Right atrium auricular region (tissue), 2 donors: ENCODE data around the gene TSPAN31. TPM values are rescaled to one million over a fixed set of nuclear protein-coding genes. Genes with fewer than 3 reads are reported as not detected.
A peak's percentile ranks its signal among the peaks of the same experiment; 100 is the strongest.

Experiments used
- DNase-seq: peaks from one replicate; pipeline ENCODE4 v3.0.0-alpha.2; 2019; ENCODE audit warnings: low spot score
- H3K27ac ChIP-seq, 2 donors: fragments of 200-600 bp; sonication (generic); 1 replicate in 1 of 2; 2 replicates in 1 of 2; pipeline ENCODE4 v1.5.1; 2016 to 2019
- H3K27me3 ChIP-seq, 2 donors: fragments of 200-600 bp; sonication (generic); one replicate each; pipeline versions ENCODE4 v1.5.1 to v1.6.0; 2017 to 2019
- H3K36me3 ChIP-seq: fragments of 200-600 bp; sonication (generic); one replicate; pipeline ENCODE4 v1.5.1; 2016
- H3K4me1 ChIP-seq, 2 donors: fragments of 200-600 bp; sonication (generic); one replicate each; pipeline versions ENCODE4 v1.5.1 to v1.6.0; 2017 to 2019
- H3K4me3 ChIP-seq, 2 donors: fragments of 200-600 bp; sonication (generic); 1 replicate in 1 of 2; 2 replicates in 1 of 2; pipeline ENCODE4 v1.5.1; 2017 to 2019; ENCODE audit warnings: mild to moderate bottlenecking in 1 of 2, moderate library complexity in 1 of 2
- H3K9me3 ChIP-seq, 2 donors: fragments of 200-600 bp; sonication (generic); one replicate each; pipeline ENCODE4 v1.5.1; 2019
- total RNA-seq, 2 donors: library from RNA; depleted of rRNA; stranded (reverse); fragments of >200 nt; gene quantifications; one replicate each; pipeline ENCODE4 v1.1.0, GENCODE V29; 2016
- TF ChIP-seq, protein P1 (sequence below), 2 donors: fragments of 200-600 bp; sonication (generic); IDR thresholded peaks; one replicate each; pipeline ENCODE4 v1.5.1; 2019; ENCODE audit warnings: antibody characterized with exemption in 2 of 2

TSPAN31 gene
- total RNA-seq, 2 donors from 2014 or later: 50.3 to 59.6 TPM

DNA sequence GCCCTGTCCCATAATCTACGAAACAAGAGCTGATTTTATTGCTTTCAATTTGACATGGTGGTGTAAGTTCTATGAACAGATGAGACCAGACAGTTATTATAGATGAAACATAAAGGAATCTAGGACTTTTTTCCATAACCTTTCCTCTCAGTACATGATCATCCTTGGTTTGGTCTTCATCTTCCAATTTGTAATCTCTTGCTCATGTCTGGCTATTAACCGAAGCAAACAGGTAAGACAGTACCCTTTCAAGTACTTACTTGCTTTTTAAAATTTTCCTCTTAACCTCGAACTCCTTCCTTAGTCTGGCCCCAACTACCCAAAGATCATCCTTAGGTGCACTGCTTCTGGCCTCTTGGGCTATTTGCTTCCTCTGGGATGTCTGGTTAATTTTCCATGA, 1.2 kb downstream of the TSPAN31 start:
- H3K9me3 ChIP-seq: no peaks in the 10 kb centered on the region
- H3K4me1 ChIP-seq: peaks cover 0 to 23% of the 10 kb centered on the region in 2 donors
- TF ChIP-seq, protein P1, sequence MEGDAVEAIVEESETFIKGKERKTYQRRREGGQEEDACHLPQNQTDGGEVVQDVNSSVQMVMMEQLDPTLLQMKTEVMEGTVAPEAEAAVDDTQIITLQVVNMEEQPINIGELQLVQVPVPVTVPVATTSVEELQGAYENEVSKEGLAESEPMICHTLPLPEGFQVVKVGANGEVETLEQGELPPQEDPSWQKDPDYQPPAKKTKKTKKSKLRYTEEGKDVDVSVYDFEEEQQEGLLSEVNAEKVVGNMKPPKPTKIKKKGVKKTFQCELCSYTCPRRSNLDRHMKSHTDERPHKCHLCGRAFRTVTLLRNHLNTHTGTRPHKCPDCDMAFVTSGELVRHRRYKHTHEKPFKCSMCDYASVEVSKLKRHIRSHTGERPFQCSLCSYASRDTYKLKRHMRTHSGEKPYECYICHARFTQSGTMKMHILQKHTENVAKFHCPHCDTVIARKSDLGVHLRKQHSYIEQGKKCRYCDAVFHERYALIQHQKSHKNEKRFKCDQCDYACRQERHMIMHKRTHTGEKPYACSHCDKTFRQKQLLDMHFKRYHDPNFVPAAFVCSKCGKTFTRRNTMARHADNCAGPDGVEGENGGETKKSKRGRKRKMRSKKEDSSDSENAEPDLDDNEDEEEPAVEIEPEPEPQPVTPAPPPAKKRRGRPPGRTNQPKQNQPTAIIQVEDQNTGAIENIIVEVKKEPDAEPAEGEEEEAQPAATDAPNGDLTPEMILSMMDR (IDR thresholded peaks at IDR 0.05): no peak
- DNase-seq: no peak
- peak overlapping the region in 1 of 2 donors; percentile 95 for H3K27ac ChIP-seq
- no peaks in the 10 kb centered on the region for H3K27me3 ChIP-seq
- peaks cover 40% of the 10 kb centered on the region for H3K36me3 ChIP-seq
- H3K4me3 ChIP-seq: peak overlapping the region in 1 of 2 donors; percentile 90

DNA sequence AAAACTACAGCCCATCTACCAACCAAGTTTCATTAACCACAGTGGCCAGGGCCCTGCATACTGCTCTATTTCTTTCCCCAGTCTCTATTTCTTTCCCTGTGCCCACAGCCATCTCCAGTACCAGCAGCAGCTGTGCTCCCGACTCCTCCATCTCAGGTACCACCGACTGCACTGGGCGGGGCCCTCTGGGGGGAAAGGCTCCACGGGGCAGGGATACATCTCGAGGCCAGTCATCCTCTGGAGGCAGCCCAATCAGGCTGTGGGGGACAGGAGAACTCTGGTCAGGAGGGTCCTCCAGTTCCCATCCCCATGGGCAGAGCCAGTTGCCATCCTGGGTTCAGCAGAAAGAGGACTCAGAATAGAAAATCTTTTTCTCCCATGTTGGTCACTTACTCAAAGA, 4.2 kb downstream of the TSPAN31 start:
- H3K36me3 ChIP-seq: peaks cover 40% of the 10 kb centered on the region
- H3K4me1 ChIP-seq: peaks cover 0 to 35% of the 10 kb centered on the region in 2 donors
- no peaks in the 10 kb centered on the region for H3K27me3 ChIP-seq
- H3K27ac ChIP-seq: no peak overlapping the region
- H3K4me3 ChIP-seq: no peak overlapping the region
- no peak for DNase-seq
- H3K9me3 ChIP-seq: no peaks in the 10 kb centered on the region
- TF ChIP-seq, protein P1 (IDR thresholded peaks at IDR 0.05): no peak

DNA sequence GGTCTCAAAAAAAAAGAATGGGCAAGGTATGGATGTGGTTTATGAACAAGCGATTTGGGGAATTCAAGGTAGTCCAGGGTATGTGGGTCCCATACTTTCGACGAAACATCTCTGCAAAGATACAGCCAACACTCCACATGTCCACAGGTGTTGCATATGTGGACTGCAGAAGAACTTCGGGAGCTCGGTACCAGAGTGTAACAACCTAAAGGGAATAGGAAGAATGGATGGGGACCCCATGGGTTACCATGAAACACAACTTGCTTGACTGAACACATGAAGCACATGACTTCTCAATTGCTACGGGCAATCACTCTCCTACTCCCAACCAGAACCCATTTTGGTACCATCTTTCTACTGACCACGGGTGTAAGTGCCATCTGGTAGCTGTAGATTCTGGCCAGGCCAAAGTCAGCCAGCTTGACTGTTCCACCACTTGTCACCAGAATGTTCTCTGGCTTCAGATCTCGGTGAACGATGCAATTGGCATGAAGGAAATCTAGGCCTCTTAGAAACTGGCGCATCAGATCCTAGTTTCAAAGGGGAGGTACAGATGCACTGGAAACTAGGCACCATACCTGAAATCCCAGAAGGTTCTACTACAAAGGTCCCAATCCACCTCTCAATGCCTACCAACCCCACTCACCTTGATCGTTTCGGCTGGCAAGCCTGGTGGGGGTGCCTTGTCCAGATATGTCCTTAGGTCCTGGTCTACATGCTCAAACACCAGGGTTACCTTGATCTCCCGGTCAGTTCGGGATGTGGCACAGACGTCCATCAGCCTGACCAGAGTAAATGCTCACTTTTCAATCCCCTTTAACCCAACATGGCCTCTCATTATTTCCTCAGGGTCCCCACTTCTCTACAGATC, 6.0 kb downstream of the TSPAN31 start:
- TF ChIP-seq, protein P1 (IDR thresholded peaks at IDR 0.05): no peak
- no peaks in the 10 kb centered on the region for H3K9me3 ChIP-seq
- H3K36me3 ChIP-seq: peaks cover 40% of the 10 kb centered on the region
- H3K4me1 ChIP-seq: peaks cover 0 to 32% of the 10 kb centered on the region in 2 donors
- H3K27me3 ChIP-seq: no peaks in the 10 kb centered on the region
- no peak for DNase-seq
- H3K27ac ChIP-seq: peak overlapping the region; percentile 92 to 93
- peak overlapping the region; percentile 66 to 77 for H3K4me3 ChIP-seq

DNA sequence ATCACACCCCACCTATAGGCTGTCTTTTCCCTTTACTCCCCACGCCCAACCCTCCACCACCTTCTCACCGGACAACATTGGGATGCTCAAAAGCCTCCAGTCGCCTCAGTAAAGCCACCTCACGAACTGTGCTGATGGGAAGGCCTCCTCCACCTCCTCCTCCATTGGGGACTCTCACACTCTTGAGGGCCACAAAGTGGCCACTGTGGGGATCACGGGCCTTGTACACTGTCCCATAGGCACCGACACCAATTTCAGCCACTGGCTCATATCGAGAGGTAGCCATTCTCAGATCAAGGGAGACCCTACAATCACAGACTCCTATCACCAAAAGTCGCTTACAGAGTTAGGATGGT, 6.6 kb downstream of the TSPAN31 start:
- no peaks in the 10 kb centered on the region for H3K27me3 ChIP-seq
- peak overlapping the region; percentile 92 to 93 for H3K27ac ChIP-seq
- peak overlapping the region; percentile 66 to 77 for H3K4me3 ChIP-seq
- DNase-seq: no peak
- TF ChIP-seq, protein P1 (IDR thresholded peaks at IDR 0.05): no peak
- H3K9me3 ChIP-seq: no peaks in the 10 kb centered on the region
- peaks cover 0 to 32% of the 10 kb centered on the region in 2 donors for H3K4me1 ChIP-seq
- H3K36me3 ChIP-seq: peaks cover 39% of the 10 kb centered on the region

DNA sequence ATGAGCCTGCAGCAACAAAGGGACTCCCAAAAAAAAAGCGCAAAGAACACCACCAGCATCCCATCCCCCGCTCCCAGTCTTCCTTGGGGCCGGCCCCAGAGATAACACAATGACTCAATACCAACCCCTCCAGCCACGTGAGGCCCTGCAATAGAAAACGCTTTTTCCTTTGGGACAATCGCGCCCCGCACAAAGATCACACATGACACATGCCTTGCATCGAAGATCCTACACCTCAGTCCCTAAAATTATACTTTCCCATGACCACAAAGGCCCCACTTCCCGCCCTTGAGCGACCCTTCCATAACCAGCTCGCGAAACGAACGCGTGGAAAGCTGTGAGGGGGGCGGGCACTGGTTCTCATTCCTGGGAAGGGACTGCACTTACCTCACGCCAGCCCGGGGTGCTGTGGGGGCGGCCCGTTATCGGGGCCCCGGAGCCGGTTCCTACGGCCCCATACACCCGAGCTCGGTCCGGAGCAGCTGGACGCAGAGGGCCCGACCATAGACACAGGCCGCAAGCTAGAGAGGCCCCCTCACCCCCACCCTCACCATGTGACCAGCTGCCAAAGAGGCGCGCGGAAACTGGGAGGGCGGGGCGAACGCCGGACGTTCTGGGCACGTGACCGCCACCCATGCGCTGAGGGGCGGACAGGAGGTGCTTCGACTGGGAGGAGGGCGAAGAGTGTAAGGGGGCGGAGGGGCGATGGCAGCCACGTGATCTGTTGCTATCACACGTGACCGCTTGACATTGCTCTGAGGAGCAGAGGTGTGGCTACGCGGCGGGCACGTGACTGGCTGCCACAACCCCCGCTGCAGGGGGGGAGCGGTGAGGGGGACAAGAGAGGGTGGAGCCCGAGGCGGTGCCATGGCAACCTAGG, 7.2 kb downstream of the TSPAN31 start, which contains the start of gene CDK4:
Gene CDK4 (minus strand): TSS at position 523 of the 880 bp plus-strand sequence. CDS start 593 bp downstream, outside the sequence.
- peak; percentile 100 for DNase-seq
- no peaks in the 10 kb centered on the region for H3K27me3 ChIP-seq
- H3K4me1 ChIP-seq: peaks cover 0 to 36% of the 10 kb centered on the region in 2 donors

More for the DNA sequence above, 7.2 kb downstream of the TSPAN31 start, which contains the start of gene CDK4:
- Histone ChIP-seq H3K36me3 (peaks cover 33% of the 10 kb centered on the region), H3K27ac (peak within 1 kb of the TSS; percentile 92 to 93), H3K4me3 (peak within 1 kb of the TSS; percentile 66 to 77), H3K9me3 (no peaks in the 10 kb centered on the region)
- TF ChIP-seq, protein P1 (IDR thresholded peaks at IDR 0.05): no peak
